A673 (cell line): Measurements from ENCODE around the gene CTNNA2. TPM values are rescaled to one million over a fixed set of nuclear protein-coding genes. Genes with fewer than 3 reads are reported as not detected.

Experiments used
- BruUV-seq: library from RNA; stranded (reverse); fragments of 400-500 nt; replicated peaks from 2 replicates; lab custom pipeline; 2021; lab: Mats Ljungman, UMichigan
- CTCF ChIA-PET: fragments of 300-600 bp; sonication (Branson Sonifier 250); formaldehyde crosslinking; loops from one replicate; lab custom pipeline; 2022; ENCODE audit warnings: antibody characterized with exemption; lab: Charles Lee
- POLR2A ChIA-PET: fragments of 300-600 bp; sonication (Branson Sonifier 250); formaldehyde crosslinking; loops from one replicate; lab custom pipeline; 2022; ENCODE audit warnings: antibody characterized with exemption; ENCODE audit not compliant: low non-redundant PET; lab: Charles Lee
- DNase-seq: peaks from one replicate; pipeline ENCODE4 v3.0.0-alpha.2; 2015; ENCODE audit warnings: low spot score
- H3K27ac ChIP-seq: fragments of 200-600 bp; sonication (generic); 2 replicates; pipeline ENCODE4 v1.5.1; 2016; ENCODE audit warnings: mixed run types, low read depth, mild to moderate bottlenecking, mixed read lengths, antibody characterized with exemption, low read length; ENCODE audit not compliant: poor library complexity, severe bottlenecking
- H3K27me3 ChIP-seq: fragments of 200-600 bp; sonication (generic); replicated peaks from 2 replicates; pipeline ENCODE4 v1.6.1; 2017; ENCODE audit warnings: mixed run types, low read depth, mild to moderate bottlenecking, mixed read lengths, antibody characterized with exemption, low read length; ENCODE audit not compliant: insufficient read depth, poor library complexity
- H3K36me3 ChIP-seq: fragments of 200-600 bp; sonication (generic); 2 replicates; pipeline ENCODE4 v1.6.1; 2016; ENCODE audit warnings: mixed run types, mild to moderate bottlenecking, mixed read lengths, antibody characterized with exemption, low read length; ENCODE audit not compliant: insufficient read depth, poor library complexity, severe bottlenecking
- H3K4me1 ChIP-seq: fragments of 200-600 bp; sonication (generic); 2 replicates; pipeline ENCODE4 v1.6.1; 2017; ENCODE audit warnings: mixed run types, mild to moderate bottlenecking, mixed read lengths, antibody characterized with exemption, low read length; ENCODE audit not compliant: insufficient read depth, poor library complexity, severe bottlenecking
- H3K4me3 ChIP-seq: fragments of 200-600 bp; sonication (generic); 2 replicates; pipeline ENCODE4 v1.5.1; 2016; ENCODE audit warnings: low read depth, mixed run types, mild to moderate bottlenecking, mixed read lengths, low read length; ENCODE audit not compliant: poor library complexity, severe bottlenecking
- H3K9me3 ChIP-seq: fragments of 200-600 bp; sonication (generic); 2 replicates; pipeline ENCODE4 v1.6.1; 2016; ENCODE audit warnings: mixed run types, low read depth, mild to moderate bottlenecking, mixed read lengths, antibody characterized with exemption, low read length; ENCODE audit not compliant: poor library complexity, severe bottlenecking
- CTCF ChIP-seq: fragments of 300-800, 200-600 bp; sonication (generic); conservative IDR thresholded peaks from 2 replicates; pipeline ENCODE4 v1.5.1; 2017; ENCODE audit warnings: low read depth, mild to moderate bottlenecking, antibody characterized with exemption, low read length, moderate library complexity, mixed read lengths
- EZH2 ChIP-seq: fragments of 200-600 bp; sonication (generic); IDR thresholded peaks from 2 replicates; pipeline ENCODE4 v1.6.1; 2017; ENCODE audit warnings: borderline replicate concordance, low read depth, mild to moderate bottlenecking, mixed read lengths, antibody characterized with exemption, low read length; ENCODE audit not compliant: poor library complexity, severe bottlenecking
- intact Hi-C: fragments of 100-400 bp; cut with micrococcal nuclease; formaldehyde crosslinking; loops from one replicate; pipeline ENCODE4 v1.10.0; 2022; ENCODE audit not compliant: unreplicated experiment
- total RNA-seq: library from RNA; stranded (reverse); gene quantifications from 2 replicates; pipeline ENCODE4 v1.2.3, GENCODE V29; 2021

Gene CTNNA2
- total RNA-seq, 1 experiment from 2014 or later = not detected

- no peaks in the 10 kb centered on the region for H3K36me3 ChIP-seq
- intact Hi-C loops = loop anchor here (10.0 kb wide), 1 partner anchor 420 kb away; no protein-coding TSS in a partner anchor
- TF ChIP-seq CTCF (no peak), EZH2 (no peak)
- H3K4me3 ChIP-seq = no peak overlapping the region
- H3K27ac ChIP-seq = no peak overlapping the region
- H3K27me3 ChIP-seq = no peaks in the 10 kb centered on the region
- POLR2A ChIA-PET = no interaction called here
- no peaks in the 10 kb centered on the region for H3K4me1 ChIP-seq
- CTCF ChIA-PET = no interaction called here
- H3K9me3 ChIP-seq = no peaks in the 10 kb centered on the region
- BruUV-seq = no TSS peak
- no peak for DNase-seq
These were observed 561.6 kb downstream of the CTNNA2 start for GRCh38 chr2:80074321-80075070.

- CTCF ChIA-PET = no interaction called here
- intact Hi-C loops = loop anchor here (10.0 kb wide), 1 partner anchor 419 kb away; no protein-coding TSS in a partner anchor
These were observed 562.9 kb downstream of the CTNNA2 start for GRCh38 chr2:80075719-80076118.

GRCh38 chr2:80078290-80079036 is 565.6 kb downstream of the CTNNA2 start:
- no peak overlapping the region for H3K4me3 ChIP-seq
- H3K27me3 ChIP-seq = no peaks in the 10 kb centered on the region
- peaks cover 3% of the 10 kb centered on the region for H3K4me1 ChIP-seq
- no peaks in the 10 kb centered on the region for H3K9me3 ChIP-seq
- BruUV-seq = no TSS peak
- no peak for DNase-seq
- no peaks in the 10 kb centered on the region for H3K36me3 ChIP-seq
- ChIA-PET POLR2A (no interaction called here), CTCF (no interaction called here)
- no peak overlapping the region for H3K27ac ChIP-seq
- TF ChIP-seq EZH2 = no peak
- TF ChIP-seq CTCF = no peak
- intact Hi-C loops = loop anchor here (10.0 kb wide), 1 partner anchor 416 kb away; no protein-coding TSS in a partner anchor

More at GRCh38 chr2:80075719-80076118, 562.9 kb downstream of the CTNNA2 start:
- TF ChIP-seq CTCF = no peak
- TF ChIP-seq EZH2 = no peak
- H3K4me3 ChIP-seq = no peak overlapping the region
- DNase-seq = no peak
- H3K27ac ChIP-seq = no peak overlapping the region
- no peaks in the 10 kb centered on the region for H3K27me3 ChIP-seq
- no peaks in the 10 kb centered on the region for H3K9me3 ChIP-seq
- POLR2A ChIA-PET = no interaction called here
- no TSS peak for BruUV-seq
- H3K36me3 ChIP-seq = no peaks in the 10 kb centered on the region
- peaks cover 3% of the 10 kb centered on the region for H3K4me1 ChIP-seq
